HepG2 (cell line): ENCODE measurements around the gene EIF5A. TPM values are rescaled to one million over a fixed set of nuclear protein-coding genes. Genes with fewer than 3 reads are reported as not detected.

Experiments used
- CBFB ChIP-seq: sonication (generic); formaldehyde crosslinking; IDR thresholded peaks from 2 replicates; pipeline ENCODE4 v1.4.0; 2020; ENCODE audit warnings: missing genetic modification reagents
- CBX5 ChIP-seq: sonication (generic); formaldehyde crosslinking; IDR thresholded peaks from 2 replicates; pipeline ENCODE4 v1.4.0; 2020; ENCODE audit warnings: missing genetic modification reagents, borderline replicate concordance
- CC2D1A ChIP-seq: sonication (generic); formaldehyde crosslinking; IDR thresholded peaks from 2 replicates; pipeline ENCODE4 v1.8.1; 2023; ENCODE audit warnings: mild to moderate bottlenecking, missing genetic modification reagents
- CREM ChIP-seq, 2 experiments: sonication (generic) in 1 of 2; formaldehyde crosslinking in 1 of 2; IDR thresholded peaks; 2 replicates each; pipeline versions ENCODE4 v1.4.0 to v1.6.1; 2016 to 2020; ENCODE audit warnings: antibody characterized with exemption in 1 of 2, mild to moderate bottlenecking in 1 of 2, missing genetic modification reagents in 1 of 2
- DNMT1 ChIP-seq: sonication (generic); formaldehyde crosslinking; IDR thresholded peaks from 2 replicates; pipeline ENCODE4 v1.5.1; 2020; ENCODE audit warnings: mild to moderate bottlenecking, missing genetic modification reagents
- DRAP1 ChIP-seq: IDR thresholded peaks from 2 replicates; pipeline ENCODE4 v1.6.1; 2016; ENCODE audit warnings: missing genetic modification reagents, missing compliant biosample characterization
- E2F1 ChIP-seq: sonication (generic); formaldehyde crosslinking; IDR thresholded peaks from 2 replicates; pipeline ENCODE4 v1.5.0; 2020; ENCODE audit warnings: missing genetic modification reagents
- ELF3 ChIP-seq: IDR thresholded peaks from 2 replicates; pipeline ENCODE4 v1.6.1; 2016; ENCODE audit warnings: missing genetic modification reagents, missing compliant biosample characterization
- FLYWCH1 ChIP-seq: sonication (generic); formaldehyde crosslinking; IDR thresholded peaks from 2 replicates; pipeline ENCODE4 v1.8.1; 2023; ENCODE audit warnings: mild to moderate bottlenecking, missing genetic modification reagents
- GATAD1 ChIP-seq: IDR thresholded peaks from 2 replicates; pipeline ENCODE4 v1.6.1; 2016; ENCODE audit warnings: missing genetic modification reagents, missing compliant biosample characterization
- HMGXB4 ChIP-seq, 2 experiments: sonication (generic) in 1 of 2; formaldehyde crosslinking in 1 of 2; IDR thresholded peaks; 2 replicates each; pipeline versions ENCODE4 v1.4.0 to v1.6.1; 2018 to 2020; ENCODE audit warnings: missing genetic modification reagents in 2 of 2, borderline replicate concordance in 1 of 2, low read depth in 1 of 2, mild to moderate bottlenecking in 1 of 2, missing biosample characterization in 1 of 2
- HNF1B ChIP-seq: sonication (generic); formaldehyde crosslinking; IDR thresholded peaks from 2 replicates; pipeline ENCODE4 v1.5.1; 2020; ENCODE audit warnings: mild to moderate bottlenecking, moderate library complexity, missing genetic modification reagents
- PHF21A ChIP-seq: sonication (generic); formaldehyde crosslinking; IDR thresholded peaks from 2 replicates; pipeline ENCODE4 v1.5.0; 2020; ENCODE audit warnings: mild to moderate bottlenecking, missing genetic modification reagents
- SYNCRIP ChIP-seq: fragments of 200-400 bp; formaldehyde crosslinking; IDR thresholded peaks from 2 replicates; pipeline ENCODE4 v1.6.1; 2018; ENCODE audit warnings: mild to moderate bottlenecking, low read depth, low read length; ENCODE audit not compliant: insufficient read depth
- ZNF160 ChIP-seq: sonication (generic); formaldehyde crosslinking; IDR thresholded peaks from 2 replicates; pipeline ENCODE4 v1.8.0; 2022; ENCODE audit warnings: mild to moderate bottlenecking, inconsistent platforms, missing genetic modification reagents
- ZNF20 ChIP-seq: sonication (generic); formaldehyde crosslinking; IDR thresholded peaks from 2 replicates; pipeline ENCODE4 v1.4.0; 2020; ENCODE audit warnings: mild to moderate bottlenecking, moderate library complexity, missing genetic modification reagents
- ZNF207 ChIP-seq: fragments of 450-650 bp; IDR thresholded peaks from 2 replicates; pipeline ENCODE4 v1.6.1; 2016; ENCODE audit warnings: antibody characterized with exemption, borderline replicate concordance
- ZNF275 ChIP-seq: sonication (generic); formaldehyde crosslinking; IDR thresholded peaks from 2 replicates; pipeline ENCODE4 v1.8.0; 2022; ENCODE audit warnings: missing genetic modification reagents, mild to moderate bottlenecking, inconsistent platforms, borderline replicate concordance
- ZNF317 ChIP-seq: sonication (generic); formaldehyde crosslinking; IDR thresholded peaks from 2 replicates; pipeline ENCODE4 v1.5.0; 2020; ENCODE audit warnings: mild to moderate bottlenecking, missing genetic modification reagents
- ZNF674 ChIP-seq: sonication (generic); formaldehyde crosslinking; IDR thresholded peaks from 2 replicates; pipeline ENCODE4 v1.5.0; 2020; ENCODE audit warnings: low read depth, mild to moderate bottlenecking, missing genetic modification reagents
- ZNF691 ChIP-seq: sonication (generic); formaldehyde crosslinking; IDR thresholded peaks from 2 replicates; pipeline ENCODE4 v1.4.0; 2020; ENCODE audit warnings: missing genetic modification reagents, low read depth, mild to moderate bottlenecking, borderline replicate concordance
- polyA plus RNA-seq, 8 experiments: library from polyadenylated mRNA; depleted of rRNA in 3 of 8; stranded (reverse) in 7 of 8; unstranded in 1 of 8; fragments of >200 nt; fragmentation: Illumina TruSeq in 4 of 8; extraction: Trizol in 4 of 8; gene quantifications; 2 replicates each; pipeline versions ENCODE4 v1.2.1 to v1.2.3, GENCODE V29; 2011 to 2016; ENCODE audit warnings: low read depth in 4 of 8, missing spikeins in 1 of 8, mixed read lengths in 1 of 8; ENCODE audit not compliant: insufficient read depth in 1 of 8
- total RNA-seq, 5 experiments: library from RNA; depleted of rRNA; stranded (reverse); fragments of >200 nt; fragmentation: Illumina TruSeq; extraction: Trizol; gene quantifications; 2 replicates each; pipeline ENCODE4 v1.2.3, GENCODE V29; 2016; ENCODE audit warnings: low read depth in 1 of 5

The EIF5A gene
- total and polyA plus RNA-seq, 2 of the 13 experiments (the other 11 are each of a cell fraction or from before 2014, with no cell fraction given): 319 to 337 TPM

- TF ChIP-seq ZNF160 (CRISPR knock-in tag) (no peak), HNF1B (peak; percentile 77), ZNF674 (CRISPR knock-in tag) (no peak), FLYWCH1 (no peak), CC2D1A (CRISPR knock-in tag) (no peak), HMGXB4 (CRISPR knock-in tag; IDR thresholded peaks at IDR 0.05; ENCODE audit: borderline replicate concordance in 1 of 2, low read depth in 1 of 2) (peak; percentile 72 to 76), DNMT1 (CRISPR knock-in tag) (0 out of 2 replicates have a peak, but pooled peaks have one; percentile 53), ZNF691 (CRISPR knock-in tag) (no peak), PHF21A (peak; percentile 39; the same call in 1 of the 2 replicates), CBFB (peak; percentile 87), ZNF275 (CRISPR knock-in tag) (no peak), GATAD1 (CRISPR knock-in tag) (peak; percentile 96), DRAP1 (CRISPR knock-in tag) (peak; percentile 64; the same call in 1 of the 2 replicates), CREM (IDR thresholded peaks at IDR 0.05) (peak; percentile 85), CREM (CRISPR knock-in tag; IDR thresholded peaks at IDR 0.05) (peak; percentile 78), ZNF317 (CRISPR knock-in tag) (peak; percentile 57; the same call in 1 of the 2 replicates), ELF3 (CRISPR knock-in tag) (peak; percentile 88), ZNF207 (no peak), SYNCRIP (no peak), E2F1 (CRISPR knock-in tag) (peak; percentile 75), CBX5 (CRISPR knock-in tag) (no peak), ZNF20 (CRISPR knock-in tag) (no peak)
Observed at GRCh38 chr17:7314719-7315569, 7.5 kb downstream of the EIF5A start, which contains the start of gene GPS2 (continued).
